ENCODE data around the gene SDCBP2. TPM values are rescaled to one million over a fixed set of nuclear protein-coding genes. Genes with fewer than 3 reads are reported as not detected.

Gene SDCBP2
- total and polyA plus RNA-seq, 2 donors (not counting 1 experiment from before 2014, with no cell fraction given), result 1.2 to 1.3 TPM

DNA sequence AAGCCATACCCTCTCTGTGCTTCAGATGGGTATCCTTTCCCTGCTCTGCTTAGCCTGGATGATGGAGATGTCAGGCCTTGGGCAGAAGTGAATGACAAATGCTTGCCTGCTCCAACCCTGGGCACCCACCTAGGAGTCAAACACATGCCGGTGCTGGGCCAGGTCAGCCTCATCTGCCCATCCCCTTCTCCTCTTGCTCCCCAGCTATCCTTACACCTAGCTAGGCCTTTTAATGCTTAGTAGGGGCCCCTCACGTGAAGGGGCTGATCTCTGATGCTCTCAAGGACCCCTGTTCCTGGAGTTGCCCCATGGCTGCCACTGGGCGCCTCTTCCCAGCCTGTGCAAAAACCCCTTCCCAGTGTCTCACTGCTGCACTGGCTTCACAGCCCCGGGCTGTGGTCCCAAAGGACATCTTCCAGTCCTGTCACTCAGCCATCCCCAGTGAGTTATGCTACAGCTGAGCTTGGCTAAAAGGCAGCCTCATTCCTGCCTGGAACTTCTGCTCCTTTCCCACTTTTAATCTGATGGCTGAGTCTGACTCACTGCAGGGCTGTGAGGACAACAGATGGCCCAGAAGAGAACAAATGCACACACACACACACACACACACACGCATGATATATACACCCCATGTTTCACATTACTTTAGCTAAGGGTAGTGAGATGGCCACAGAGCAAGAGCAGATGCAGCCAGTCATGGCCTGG is 12.8 kb upstream of the SDCBP2 start:
- WGBS (ENCODE audit: insufficient coverage), result 95% methylated on average over 4 of the region's 5 CpGs
- peaks cover 4% of the 10 kb centered on the region for H4K20me1 ChIP-seq (ENCODE audit: control insufficient read depth, insufficient read depth, low read length, poor library complexity, severe bottlenecking)
- no peak overlapping the region for H3K27ac Mint-ChIP-seq
- no peak overlapping the region for H3K4me3 ChIP-seq (ENCODE audit: control extremely low read depth in 1 of 5, extremely low read depth in 1 of 5, insufficient read depth in 1 of 5, low read depth in 2 of 5, low read length in 4 of 5)
- H3K9ac ChIP-seq (ENCODE audit: low read length), result no peak overlapping the region
- no peak overlapping the region for H3K27ac ChIP-seq (ENCODE audit: low read length in 2 of 2)
- TF ChIP-seq, protein P1, sequence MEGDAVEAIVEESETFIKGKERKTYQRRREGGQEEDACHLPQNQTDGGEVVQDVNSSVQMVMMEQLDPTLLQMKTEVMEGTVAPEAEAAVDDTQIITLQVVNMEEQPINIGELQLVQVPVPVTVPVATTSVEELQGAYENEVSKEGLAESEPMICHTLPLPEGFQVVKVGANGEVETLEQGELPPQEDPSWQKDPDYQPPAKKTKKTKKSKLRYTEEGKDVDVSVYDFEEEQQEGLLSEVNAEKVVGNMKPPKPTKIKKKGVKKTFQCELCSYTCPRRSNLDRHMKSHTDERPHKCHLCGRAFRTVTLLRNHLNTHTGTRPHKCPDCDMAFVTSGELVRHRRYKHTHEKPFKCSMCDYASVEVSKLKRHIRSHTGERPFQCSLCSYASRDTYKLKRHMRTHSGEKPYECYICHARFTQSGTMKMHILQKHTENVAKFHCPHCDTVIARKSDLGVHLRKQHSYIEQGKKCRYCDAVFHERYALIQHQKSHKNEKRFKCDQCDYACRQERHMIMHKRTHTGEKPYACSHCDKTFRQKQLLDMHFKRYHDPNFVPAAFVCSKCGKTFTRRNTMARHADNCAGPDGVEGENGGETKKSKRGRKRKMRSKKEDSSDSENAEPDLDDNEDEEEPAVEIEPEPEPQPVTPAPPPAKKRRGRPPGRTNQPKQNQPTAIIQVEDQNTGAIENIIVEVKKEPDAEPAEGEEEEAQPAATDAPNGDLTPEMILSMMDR (IDR thresholded peaks at IDR 0.05), result no peak
- no peak for TF ChIP-seq EZH2 (IDR thresholded peaks at IDR 0.05; ENCODE audit: borderline replicate concordance, insufficient read depth, low read depth, low read length, poor library complexity, severe bottlenecking)
- no peak overlapping the region for H3K4me2 ChIP-seq (replicated peaks; ENCODE audit: low read depth, low read length, poor library complexity, severe bottlenecking)
- H3K9me3 ChIP-seq (ENCODE audit: control extremely low read depth in 1 of 3, control insufficient read depth in 2 of 3, insufficient read depth in 1 of 3, low read length in 2 of 3), result no peaks in the 10 kb centered on the region
- H3K4me1 Mint-ChIP-seq, result peaks cover 10% of the 10 kb centered on the region
- intact Hi-C loops (cut with micrococcal nuclease), result no loop called here
- ChIA-PET CTCF (no interaction called here), POLR2A (no interaction called here)
- no peaks in the 10 kb centered on the region for H3K27me3 ChIP-seq (replicated peaks in 1 of 4; ENCODE audit: control extremely low read depth in 1 of 4, control insufficient read depth in 3 of 4, insufficient read depth in 4 of 4, low read length in 3 of 4)
- H3K36me3 ChIP-seq (replicated peaks in 1 of 2; ENCODE audit: control extremely low read depth in 1 of 2, control insufficient read depth in 1 of 2, extremely low read depth in 1 of 2, insufficient read depth in 2 of 2, low read length in 1 of 2), result peaks cover 0 to 2% of the 10 kb centered on the region in 2 experiments
- H3K4me3 Mint-ChIP-seq, result no peak overlapping the region
- DNase-seq, result no peak
- H3K4me1 ChIP-seq (ENCODE audit: control insufficient read depth in 2 of 2, insufficient read depth in 2 of 2, low read length in 2 of 2), result peaks cover 4 to 10% of the 10 kb centered on the region in 2 donors
- ATAC-seq (ENCODE audit: low read depth), result no peak
- H3K9me3 Mint-ChIP-seq (ENCODE audit: insufficient read depth), result no peaks in the 10 kb centered on the region
- H3K79me2 ChIP-seq (ENCODE audit: control insufficient read depth, insufficient read depth, low read length), result peaks cover 15% of the 10 kb centered on the region
- H3K27me3 Mint-ChIP-seq, result no peaks in the 10 kb centered on the region
- H2AFZ ChIP-seq (ENCODE audit: insufficient read depth, low read depth, low read length, poor library complexity, severe bottlenecking), result no peak overlapping the region

DNA sequence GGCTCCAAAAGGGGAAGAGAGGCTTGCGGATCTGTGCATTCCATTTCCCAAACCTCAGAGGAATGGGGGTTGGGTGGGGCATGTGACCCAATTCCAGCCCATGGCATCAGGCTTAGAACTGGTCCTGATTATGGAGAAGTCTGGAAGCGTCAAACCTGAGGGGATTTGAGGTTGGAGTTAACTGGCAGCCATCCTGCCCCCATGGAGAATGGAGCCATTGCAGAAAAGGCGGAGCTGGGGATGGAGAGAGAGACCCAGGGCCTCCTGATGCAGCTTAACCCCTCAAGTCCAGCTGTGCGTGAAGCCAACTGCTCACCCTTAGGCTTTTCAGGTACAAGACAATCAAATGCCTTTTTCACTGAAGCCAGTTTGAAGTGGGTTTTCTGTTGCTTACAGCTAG is 9.9 kb upstream of the SDCBP2 start:
- peaks cover 24% of the 10 kb centered on the region for H3K4me1 Mint-ChIP-seq
- TF ChIP-seq, protein P1 (IDR thresholded peaks at IDR 0.05), result no peak
- no peak for TF ChIP-seq EZH2 (IDR thresholded peaks at IDR 0.05; ENCODE audit: borderline replicate concordance, insufficient read depth, low read depth, low read length, poor library complexity, severe bottlenecking)
- intact Hi-C loops (cut with micrococcal nuclease), result no loop called here
- DNase-seq (no peak), ATAC-seq (ENCODE audit: low read depth) (no peak)
- Histone ChIP-seq H3K36me3 (replicated peaks in 1 of 2; ENCODE audit: control extremely low read depth in 1 of 2, control insufficient read depth in 1 of 2, extremely low read depth in 1 of 2, insufficient read depth in 2 of 2, low read length in 1 of 2) (peaks cover 0 to 2% of the 10 kb centered on the region in 2 experiments), H3K27ac (ENCODE audit: low read length in 2 of 2) (no peak overlapping the region), H4K20me1 (ENCODE audit: control insufficient read depth, insufficient read depth, low read length, poor library complexity, severe bottlenecking) (peaks cover 4% of the 10 kb centered on the region), H3K9me3 (ENCODE audit: control extremely low read depth in 1 of 3, control insufficient read depth in 2 of 3, insufficient read depth in 1 of 3, low read length in 2 of 3) (no peaks in the 10 kb centered on the region), H3K4me3 (ENCODE audit: control extremely low read depth in 1 of 5, extremely low read depth in 1 of 5, insufficient read depth in 1 of 5, low read depth in 2 of 5, low read length in 4 of 5) (no peak overlapping the region), H3K79me2 (ENCODE audit: control insufficient read depth, insufficient read depth, low read length) (peaks cover 24% of the 10 kb centered on the region), H2AFZ (ENCODE audit: insufficient read depth, low read depth, low read length, poor library complexity, severe bottlenecking) (no peak overlapping the region), H3K4me1 (ENCODE audit: control insufficient read depth in 2 of 2, insufficient read depth in 2 of 2, low read length in 2 of 2) (peaks cover 5 to 13% of the 10 kb centered on the region in 2 donors), H3K27me3 (replicated peaks in 1 of 4; ENCODE audit: control extremely low read depth in 1 of 4, control insufficient read depth in 3 of 4, insufficient read depth in 4 of 4, low read length in 3 of 4) (no peaks in the 10 kb centered on the region), H3K4me2 (replicated peaks; ENCODE audit: low read depth, low read length, poor library complexity, severe bottlenecking) (no peak overlapping the region), H3K9ac (ENCODE audit: low read length) (no peak overlapping the region)
- ChIA-PET POLR2A (no interaction called here), CTCF (interaction anchor here (1.2 kb wide), 1 partner anchor 100 kb away, joined by 4 read pairs; no protein-coding TSS in a partner anchor)
- WGBS (ENCODE audit: insufficient coverage), result 100% methylated on average over 3 of the region's 4 CpGs
- no peaks in the 10 kb centered on the region for H3K27me3 Mint-ChIP-seq
- no peak overlapping the region for H3K4me3 Mint-ChIP-seq
- H3K9me3 Mint-ChIP-seq (ENCODE audit: insufficient read depth), result no peaks in the 10 kb centered on the region
- H3K27ac Mint-ChIP-seq, result no peak overlapping the region
